ENCODE measurements around the gene HP1BP3.
"Not testable (repeated sequence)": the region's sequence is repeated elsewhere in the genome, so short reads cannot be mapped to it uniquely, and the experiment has no call there.

The HP1BP3 gene

DNA sequence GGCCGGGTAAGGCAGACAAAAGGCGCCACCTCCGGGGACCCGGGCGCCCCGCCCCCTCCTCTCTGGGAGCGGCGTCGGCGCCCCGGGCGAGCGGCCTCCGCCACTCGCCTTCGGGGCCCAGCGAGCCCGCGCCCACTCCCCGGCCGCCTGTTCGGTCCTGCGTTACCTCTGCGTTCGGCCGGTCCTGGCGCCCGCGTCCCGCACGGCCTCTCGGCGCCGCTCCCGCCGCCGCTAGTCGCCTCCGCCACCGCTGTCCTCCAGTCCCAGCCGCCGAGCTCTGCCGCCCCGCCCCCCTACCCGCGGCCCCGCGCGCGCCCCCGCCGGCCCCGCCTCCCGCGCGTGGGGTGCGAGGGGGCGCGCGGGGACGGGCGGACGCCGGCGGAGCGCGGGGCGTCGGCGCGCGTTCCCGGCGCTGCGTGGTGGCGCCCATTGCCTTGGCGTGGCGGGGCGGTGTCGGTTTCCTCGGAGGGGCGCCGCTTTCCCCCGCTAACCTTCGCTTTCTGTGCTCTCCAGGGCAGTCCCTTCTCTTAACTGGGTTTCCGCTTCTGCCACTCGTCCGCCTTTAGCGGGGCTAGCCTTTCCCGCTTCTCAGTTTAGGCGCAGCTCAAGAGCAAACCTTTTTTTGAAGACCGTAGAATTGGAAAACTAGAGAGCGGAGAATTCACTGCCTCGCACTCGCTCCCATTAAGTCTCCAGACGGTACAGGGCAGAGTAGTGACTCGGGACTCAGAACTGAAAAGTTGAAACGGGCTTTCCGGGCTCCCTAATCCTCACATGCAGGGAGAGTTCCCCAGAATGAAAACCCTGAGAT lies at the start of gene HP1BP3:
Gene HP1BP3, minus strand, starts transcription at position 279 of the 811 bp plus-strand sequence. CDS start 6,867 bp downstream, outside the sequence.
- DNase-seq, result peak; percentile 39

DNA sequence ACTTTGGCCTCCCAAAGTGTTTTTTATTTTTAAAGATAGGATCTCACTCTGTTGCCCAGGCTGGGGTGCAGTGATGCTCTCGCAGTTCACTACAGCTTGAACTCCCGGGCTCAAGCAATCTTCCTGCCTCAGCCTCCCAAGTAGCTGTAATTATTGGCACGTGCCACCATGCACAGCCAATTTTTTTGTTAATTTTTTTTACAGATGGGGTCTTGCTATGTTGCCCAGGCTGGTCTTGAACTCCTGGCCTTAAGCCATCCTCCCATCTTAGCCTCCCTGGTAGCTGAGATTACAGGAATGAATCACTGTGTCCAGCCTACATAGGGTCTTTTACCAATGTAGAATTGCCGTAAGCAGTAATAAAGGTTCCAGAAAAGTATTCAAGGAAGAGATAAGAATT lies 49.1 kb upstream of the HP1BP3 start:
- no peak for DNase-seq

- DNase-seq, result no peak
Measured at GRCh38 chr1:20834780-20835179, 47.7 kb upstream of the HP1BP3 start.

DNA sequence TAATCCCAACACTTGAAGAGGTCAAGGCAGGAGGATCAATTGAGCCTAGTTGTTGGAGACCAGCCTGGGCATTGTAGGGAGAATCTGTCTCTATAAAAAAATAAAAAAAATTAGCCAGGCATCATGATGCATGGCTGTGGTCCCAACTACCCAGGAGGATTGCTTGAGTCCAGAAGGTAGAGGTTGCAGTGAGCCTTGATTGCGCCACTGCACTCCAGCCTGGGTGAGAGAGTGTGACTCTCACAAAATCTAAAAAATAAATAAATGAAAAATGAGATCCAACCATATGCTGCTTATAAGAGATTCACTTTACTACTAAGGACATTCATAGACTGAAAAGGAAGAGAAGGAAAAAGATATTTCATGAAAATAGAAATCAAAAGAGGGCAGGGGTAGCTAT lies 47.1 kb upstream of the HP1BP3 start:
- no peak for DNase-seq

DNA sequence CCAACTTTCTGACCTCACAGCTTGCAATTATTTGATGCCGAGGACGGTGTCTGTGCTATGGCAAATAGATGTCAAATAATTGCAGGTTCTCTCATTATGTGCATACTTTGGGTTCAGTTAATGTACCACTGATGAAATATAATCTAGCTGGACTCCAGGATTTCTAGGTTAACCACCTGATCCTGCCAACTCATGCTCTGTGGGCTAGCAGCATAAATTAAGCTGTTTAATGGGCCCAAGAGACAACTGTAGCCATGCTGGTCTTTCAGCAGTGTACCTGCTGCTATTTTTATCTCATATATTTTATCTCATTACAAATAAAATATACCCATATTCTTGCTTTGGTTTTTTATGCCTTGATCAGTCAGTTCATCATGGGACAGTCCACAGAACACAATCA lies 43.3 kb upstream of the HP1BP3 start:
- DNase-seq, result no peak

DNA sequence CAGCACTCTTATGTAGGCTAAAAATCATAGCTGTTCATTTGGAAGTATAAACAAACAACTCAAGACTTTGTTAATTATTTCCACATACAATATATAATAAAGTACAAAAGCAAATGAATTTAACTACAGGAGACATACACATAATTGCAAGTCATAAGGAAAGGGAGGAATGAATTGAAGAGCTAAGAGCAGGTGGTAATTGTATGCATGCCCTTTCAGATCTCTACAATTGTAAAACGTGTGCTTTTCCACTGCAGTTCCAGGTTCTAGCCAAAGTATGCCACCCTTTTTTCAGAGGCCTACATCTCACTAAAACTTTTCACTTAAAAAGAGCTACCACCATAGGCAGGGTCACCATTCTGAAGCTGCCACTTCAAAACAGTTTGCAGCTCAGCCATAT lies 42.8 kb upstream of the HP1BP3 start:
- no peak for DNase-seq

- no peak for DNase-seq
Measured at GRCh38 chr1:20829531-20829930, 42.4 kb upstream of the HP1BP3 start.

GRCh38 chr1:20823845-20824244 lies 36.7 kb upstream of the HP1BP3 start:
- DNase-seq, result no peak

DNA sequence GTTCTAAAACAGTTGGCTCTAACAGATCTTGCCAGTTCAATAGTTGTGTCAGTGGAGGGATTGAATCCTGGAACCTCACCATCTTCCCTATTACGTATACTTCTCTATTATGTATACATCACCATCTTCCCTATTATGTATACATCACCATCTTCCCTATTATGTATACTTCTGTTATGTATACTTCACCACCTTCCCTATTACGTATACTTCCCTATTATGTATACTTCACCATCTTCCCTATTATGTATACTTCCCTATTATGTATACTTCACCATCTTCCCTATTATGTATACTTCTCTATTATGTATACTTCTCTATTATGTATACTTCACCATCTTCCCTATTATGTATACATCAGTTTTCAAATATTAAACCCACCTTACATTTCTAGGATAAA lies 34.4 kb upstream of the HP1BP3 start:
- DNase-seq, result no peak

DNA sequence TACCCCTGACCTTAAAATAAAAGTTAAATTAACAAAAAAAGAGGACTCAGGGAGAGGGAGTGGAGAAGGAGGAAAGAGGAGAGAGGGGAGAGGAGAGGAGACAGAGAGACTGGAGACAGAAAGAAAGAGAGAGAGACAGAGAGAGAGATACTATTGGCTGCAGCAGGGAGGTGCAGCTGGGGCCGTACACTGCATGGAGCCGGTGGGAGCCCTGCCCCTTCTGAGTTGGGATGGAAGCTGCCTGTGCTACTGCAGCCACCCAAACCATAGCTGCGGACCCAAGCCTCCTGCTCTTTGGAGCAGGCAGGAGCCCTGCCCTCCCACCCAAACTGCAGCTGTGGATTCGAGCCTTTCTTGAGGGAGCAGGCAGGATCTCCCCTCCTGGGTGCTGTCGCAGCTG lies 32.7 kb upstream of the HP1BP3 start:
- no peak for DNase-seq

- no peak for DNase-seq
Measured at GRCh38 chr1:20814534-20814871, 27.4 kb upstream of the HP1BP3 start.

- no peak for DNase-seq
Measured at GRCh38 chr1:20811916-20812315, 24.8 kb upstream of the HP1BP3 start.

DNA sequence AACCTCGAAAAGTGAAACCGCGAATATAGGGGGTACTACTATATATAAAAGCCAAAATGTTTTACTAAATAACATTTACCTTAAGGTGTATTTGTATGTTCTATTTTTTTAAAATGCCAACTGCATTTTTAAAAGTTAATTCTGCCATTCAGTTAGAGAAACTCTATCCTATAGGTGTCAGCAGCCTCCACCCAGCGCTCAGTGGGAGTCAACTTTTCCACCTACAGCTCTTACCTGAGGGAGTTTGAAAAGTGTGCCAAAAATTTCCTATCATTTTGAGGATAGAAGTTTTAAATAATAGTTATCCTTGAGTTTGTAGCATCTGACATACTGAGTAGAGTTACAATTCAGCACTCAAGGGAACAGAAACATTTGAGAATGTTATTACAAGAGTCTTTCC lies 6.1 kb upstream of the HP1BP3 start:
- DNase-seq, result no peak

DNA sequence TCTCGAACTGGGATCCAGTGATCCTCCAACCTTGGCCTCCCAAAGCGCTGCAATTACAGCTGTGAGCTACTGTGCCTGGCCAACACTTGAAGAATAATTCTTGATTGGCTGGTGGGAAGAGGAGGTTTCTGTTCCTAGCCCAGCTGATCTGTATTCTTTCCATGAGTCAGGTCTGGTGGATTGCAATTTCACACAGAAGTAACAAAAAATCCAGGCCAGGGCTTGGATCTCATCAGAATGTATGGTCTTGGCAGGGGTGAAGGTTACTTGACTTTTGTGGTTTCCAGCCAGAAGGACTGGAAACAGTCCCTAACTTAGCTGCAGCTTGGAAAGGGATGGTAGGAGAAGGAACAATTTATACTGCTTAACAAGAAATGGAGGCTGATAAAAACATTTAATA lies 5.1 kb upstream of the HP1BP3 start:
- no peak for DNase-seq

DNA sequence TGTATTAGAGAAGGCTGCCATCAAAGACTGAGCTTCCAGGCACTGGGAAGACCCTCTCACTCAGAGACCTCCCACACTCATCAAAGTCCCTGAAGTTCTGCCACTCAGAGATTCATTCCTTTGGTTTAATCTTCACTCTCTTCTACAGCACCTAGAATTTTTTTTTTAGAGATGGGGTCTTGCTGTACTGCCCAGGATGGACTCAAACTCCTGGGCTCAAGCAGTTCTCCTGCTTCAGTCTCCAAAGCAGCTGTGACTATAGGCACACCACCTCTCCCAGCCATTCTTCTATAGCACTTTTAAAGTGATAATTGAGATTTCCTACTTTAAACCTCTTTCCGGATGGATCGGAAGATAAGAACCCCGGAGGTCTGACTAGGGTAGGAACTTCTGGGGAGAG lies 3.7 kb upstream of the HP1BP3 start:
- DNase-seq, result no peak

DNA sequence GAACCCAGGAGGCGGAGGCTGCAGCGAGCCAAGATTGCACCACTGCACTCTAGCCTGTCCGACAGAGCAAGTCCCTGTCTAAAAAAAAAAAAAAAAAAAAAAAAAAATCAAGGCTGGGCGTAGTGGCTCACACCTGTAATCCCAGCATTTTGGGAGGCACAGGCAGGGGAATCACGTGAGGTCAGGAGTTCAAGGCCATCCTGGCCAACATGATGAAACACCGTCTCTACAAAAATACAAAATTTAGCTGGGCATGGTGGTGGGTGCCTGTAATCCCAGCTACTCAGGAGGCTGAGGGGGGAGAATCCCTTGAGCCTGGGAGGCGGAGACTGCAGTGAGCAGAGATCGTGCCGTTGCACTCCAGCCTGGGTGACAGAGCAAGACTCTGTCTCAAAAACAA lies 2.5 kb upstream of the HP1BP3 start:
- DNase-seq, result not testable (repeated sequence)

DNA sequence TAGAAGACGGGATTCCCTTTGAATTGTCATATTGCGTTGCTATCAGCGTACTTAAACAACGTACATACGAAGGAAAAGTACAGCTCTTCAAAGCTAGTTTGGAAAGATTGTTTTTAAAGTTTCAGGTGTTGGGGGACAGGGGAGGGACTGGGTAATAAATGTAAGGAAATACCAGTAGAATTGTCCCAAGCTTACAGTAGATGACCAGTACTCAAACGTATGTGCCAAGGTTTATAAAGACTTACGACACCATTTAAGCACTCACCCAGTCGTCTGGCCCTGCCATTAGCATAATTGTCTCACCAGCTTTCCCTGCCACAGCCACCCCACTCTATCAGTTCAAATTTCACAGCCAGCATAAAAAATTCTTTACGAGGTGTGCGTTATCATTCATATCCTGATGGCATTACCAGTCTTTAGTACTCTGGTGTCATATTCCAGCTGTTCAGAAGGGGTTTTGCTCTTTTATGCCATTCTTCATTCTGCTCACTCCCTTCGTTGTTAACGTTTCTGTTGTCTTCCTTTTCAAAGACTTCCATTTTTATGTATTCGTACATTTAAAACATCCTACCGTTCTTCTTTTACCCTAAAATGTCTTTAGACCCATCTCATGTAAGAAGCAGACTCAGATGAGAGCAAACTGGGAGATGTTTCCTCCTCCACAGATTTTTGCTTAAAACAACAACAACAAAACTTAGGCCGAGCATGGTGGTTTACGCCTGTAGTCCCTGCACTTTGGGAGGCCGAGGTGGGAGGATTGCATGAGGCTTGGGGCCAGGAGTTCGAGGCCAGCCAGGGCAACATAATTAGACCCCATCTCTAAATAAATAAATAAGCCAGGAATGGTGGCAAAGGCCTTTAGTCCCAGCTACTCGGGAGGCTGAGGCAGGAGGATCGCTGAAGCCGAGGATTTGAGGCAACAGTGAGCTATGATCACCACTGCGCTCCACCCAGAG lies 1.0 kb upstream of the HP1BP3 start:
- no peak for DNase-seq

GRCh38 chr1:20786253-20787028 lies 666 bp downstream of the HP1BP3 start:
- peak; percentile 85 for DNase-seq

DNA sequence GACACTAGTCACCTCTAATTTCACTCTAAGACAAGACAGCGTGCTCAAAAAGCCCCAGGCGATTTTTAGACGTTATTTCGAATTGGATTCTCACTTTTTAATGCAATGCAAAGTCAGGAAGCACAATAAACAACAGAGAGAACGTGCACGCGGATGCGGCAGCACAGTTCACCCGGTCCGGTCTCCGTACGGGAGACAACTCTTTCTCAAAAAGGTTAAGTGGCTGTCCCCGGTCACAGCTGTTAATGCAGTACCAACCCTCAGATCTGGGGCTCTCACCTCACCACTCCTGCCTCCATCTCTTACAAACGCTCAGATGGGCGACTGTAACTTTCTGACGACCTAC lies 1.2 kb downstream of the HP1BP3 start:
- no peak for DNase-seq

DNA sequence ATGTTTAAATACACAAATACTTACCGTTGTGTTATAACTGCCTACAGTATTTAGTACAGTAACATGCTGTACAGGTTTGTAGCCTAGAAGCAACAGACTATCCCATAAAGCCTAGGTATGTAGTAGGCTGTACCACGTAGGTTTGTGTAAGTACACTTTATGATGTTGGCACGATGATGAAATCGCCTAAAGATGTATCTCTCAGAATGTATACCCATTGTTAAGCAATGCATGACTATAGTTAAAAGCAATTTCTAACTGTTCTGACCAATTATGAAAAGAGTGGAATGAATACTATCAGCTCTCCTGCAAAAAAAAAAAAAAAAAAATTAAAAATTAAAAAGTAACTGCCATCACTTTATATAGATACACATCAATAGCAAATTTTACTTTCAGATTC lies 11.4 kb downstream of the HP1BP3 start:
- no peak for DNase-seq

DNA sequence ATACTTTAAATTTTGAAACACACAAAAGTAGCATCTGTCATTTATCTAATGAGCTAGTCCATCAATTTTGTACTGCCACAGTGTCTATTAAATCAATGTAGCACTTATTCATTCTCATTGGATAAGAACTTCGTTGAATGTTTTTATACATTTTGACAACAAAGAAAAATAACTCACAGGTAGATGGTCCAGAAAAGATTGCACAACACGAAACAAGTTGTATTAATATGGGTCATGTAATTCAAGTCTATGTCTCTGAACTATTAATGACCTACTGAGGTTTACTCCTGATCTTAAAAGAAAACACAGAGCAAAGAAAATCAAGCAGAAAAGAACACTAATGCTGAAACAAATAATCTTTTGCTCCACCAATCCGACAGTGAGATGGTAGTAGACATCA lies 15.3 kb downstream of the HP1BP3 start:
- DNase-seq, result no peak

GRCh38 chr1:20770314-20771087 lies 16.6 kb downstream of the HP1BP3 start:
- no peak for DNase-seq

DNA sequence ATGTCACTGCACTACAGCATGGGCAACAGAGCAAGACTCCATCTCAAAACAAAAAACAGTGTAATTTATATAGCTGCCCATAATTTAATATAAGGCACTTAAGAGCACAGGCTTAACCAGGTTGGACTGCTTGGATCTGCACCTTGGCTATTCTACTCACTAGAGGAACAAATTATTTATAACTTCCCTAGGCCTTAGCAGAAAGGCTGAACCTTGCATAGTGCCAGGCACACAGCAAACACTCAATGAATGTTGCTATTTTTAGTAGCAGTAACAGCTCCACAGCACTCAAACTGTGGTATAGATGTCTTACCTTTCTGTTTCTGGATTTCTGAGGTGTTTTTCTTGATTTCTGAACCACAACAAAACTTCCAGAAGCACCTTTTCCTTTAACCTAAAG lies 19.8 kb downstream of the HP1BP3 start:
- DNase-seq, result no peak

Data from GF-D8 (cell line).